ENCODE results near the gene TMEM174. TPM values are rescaled to one million over a fixed set of nuclear protein-coding genes. Genes with fewer than 3 reads are reported as not detected.

The TMEM174 gene
- total RNA-seq, 1 donor from 2014 or later, result not detected

GRCh38 chr5:73152411-73153388, 20.3 kb upstream of the TMEM174 start:
- ATAC-seq (ENCODE audit: poor library complexity) (no peak), DNase-seq (no peak)
- intact Hi-C loops (cut with DNase I), result no loop called here

- ATAC-seq (ENCODE audit: poor library complexity), result no peak
- DNase-seq, result no peak
- intact Hi-C loops (cut with DNase I), result no loop called here
Observed at GRCh38 chr5:73153513-73153912, 19.5 kb upstream of the TMEM174 start.

- intact Hi-C loops (cut with DNase I), result no loop called here
Observed at GRCh38 chr5:73154208-73155006, 18.6 kb upstream of the TMEM174 start.

DNA sequence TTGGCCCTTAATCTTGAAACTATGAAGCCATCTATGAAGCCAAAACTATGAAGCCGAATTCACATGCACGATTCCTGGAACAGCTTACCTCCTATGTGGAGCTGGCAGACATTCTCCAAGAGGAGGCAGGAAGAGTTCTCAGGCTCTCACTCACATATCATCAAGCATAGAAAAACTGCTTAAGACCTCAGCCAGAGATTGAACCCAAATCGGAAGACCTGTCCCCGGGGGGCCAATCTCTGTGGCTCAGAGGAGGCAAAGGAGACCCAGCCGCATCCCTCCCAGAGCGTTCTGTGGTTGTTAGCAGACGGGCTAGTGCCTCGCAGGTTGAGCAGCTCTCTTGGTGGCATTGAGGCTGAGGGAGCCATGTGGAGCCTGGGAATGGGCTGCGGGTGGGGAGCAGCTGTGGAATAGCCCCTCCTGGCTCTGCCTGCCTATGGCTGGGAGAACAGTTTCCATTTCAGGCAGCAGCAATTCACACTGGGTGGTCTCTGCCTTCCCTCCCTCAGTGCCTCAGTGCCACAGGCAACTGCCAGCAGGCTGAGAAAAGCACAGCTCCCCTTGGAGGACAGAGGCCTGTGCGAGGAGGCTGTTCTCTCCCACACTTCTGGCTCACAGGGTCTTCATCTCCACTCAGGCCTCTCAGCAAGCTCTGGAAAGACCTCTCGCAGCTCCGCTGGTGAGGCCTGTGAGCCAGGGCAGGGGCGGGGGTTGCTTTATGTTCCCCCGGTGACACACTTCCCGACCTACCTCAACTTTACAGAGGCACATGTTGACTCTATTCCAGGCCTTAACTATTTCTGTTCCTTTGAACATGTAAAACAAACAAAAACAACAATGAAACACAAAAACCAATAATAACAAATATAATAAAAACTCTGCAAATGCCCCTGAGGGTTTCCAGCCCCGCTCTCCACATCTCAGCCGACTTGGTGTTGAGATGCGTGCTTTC, 17.4 kb upstream of the TMEM174 start:
- intact Hi-C loops (cut with DNase I), result no loop called here
- no peak for DNase-seq
- ATAC-seq (ENCODE audit: poor library complexity), result no peak

More at GRCh38 chr5:73154208-73155006, 18.6 kb upstream of the TMEM174 start:
- DNase-seq (no peak), ATAC-seq (ENCODE audit: poor library complexity) (no peak)

GRCh38 chr5:73157414-73158303, 15.3 kb upstream of the TMEM174 start:
- no peak for ATAC-seq (ENCODE audit: poor library complexity)
- DNase-seq, result no peak
- intact Hi-C loops (cut with DNase I), result no loop called here

- ATAC-seq (ENCODE audit: poor library complexity) (no peak), DNase-seq (no peak)
- intact Hi-C loops (cut with DNase I), result no loop called here
Observed at GRCh38 chr5:73158313-73158712, 14.7 kb upstream of the TMEM174 start.

- intact Hi-C loops (cut with DNase I), result no loop called here
- ATAC-seq (ENCODE audit: poor library complexity) (no peak), DNase-seq (no peak)
Observed at GRCh38 chr5:73160239-73160671, 12.7 kb upstream of the TMEM174 start.

DNA sequence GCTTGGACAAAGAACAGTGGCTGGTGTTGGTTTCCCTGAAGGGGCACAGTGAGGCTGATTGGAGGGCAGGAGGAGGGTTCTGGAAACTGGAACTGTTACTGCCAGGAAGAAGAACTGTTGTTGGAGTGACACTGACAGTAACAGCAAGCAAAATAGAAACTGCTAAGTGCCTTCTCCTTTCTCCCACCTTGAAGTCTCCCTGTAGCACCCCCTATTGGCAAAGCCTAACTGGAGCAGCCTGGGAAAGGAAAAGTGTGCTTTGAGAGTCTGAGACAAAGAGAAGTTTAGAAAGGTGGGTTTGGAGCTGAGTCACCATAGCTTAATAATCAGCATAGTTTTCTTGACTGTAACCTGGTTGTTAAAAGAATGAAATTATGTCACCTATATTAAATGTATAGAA, 2.5 kb upstream of the TMEM174 start:
- intact Hi-C loops (cut with DNase I), result no loop called here
- no peak for ATAC-seq (ENCODE audit: poor library complexity)
- no peak for DNase-seq

GRCh38 chr5:73171495-73171894, 1.5 kb upstream of the TMEM174 start:
- no peak for DNase-seq
- intact Hi-C loops (cut with DNase I), result no loop called here
- no peak for ATAC-seq (ENCODE audit: poor library complexity)

DNA sequence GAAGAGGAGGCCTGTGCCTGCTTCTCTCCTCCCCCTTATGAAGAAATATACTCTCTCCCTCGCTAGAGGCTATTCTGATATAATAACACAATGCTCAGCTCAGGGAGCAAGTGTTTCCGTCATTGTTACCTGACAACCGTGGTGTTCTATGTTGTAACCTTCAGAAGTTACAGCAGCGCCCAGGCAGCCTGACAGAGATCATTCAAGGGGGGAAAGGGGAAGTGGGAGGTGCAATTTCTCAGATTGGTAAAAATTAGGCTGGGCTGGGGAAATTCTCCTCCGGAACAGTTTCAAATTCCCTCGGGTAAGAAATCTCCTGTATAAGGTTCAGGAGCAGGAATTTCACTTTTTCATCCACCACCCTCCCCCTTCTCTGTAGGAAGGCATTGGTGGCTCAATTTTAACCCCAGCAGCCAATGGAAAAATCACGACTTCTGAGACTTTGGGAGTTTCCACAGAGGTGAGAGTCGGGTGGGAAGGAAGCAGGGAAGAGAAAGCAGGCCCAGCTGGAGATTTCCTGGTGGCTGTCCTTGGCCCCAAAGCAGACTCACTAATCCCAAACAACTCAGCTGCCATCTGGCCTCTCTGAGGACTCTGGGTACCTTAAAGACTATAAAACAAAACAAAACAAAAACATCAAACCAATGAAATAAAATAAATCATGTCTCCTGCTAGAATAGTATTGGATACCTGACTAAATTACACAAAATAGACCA, 1.3 kb downstream of the TMEM174 start:
- DNase-seq (no peak), ATAC-seq (ENCODE audit: poor library complexity) (no peak)
- intact Hi-C loops (cut with DNase I), result no loop called here

GRCh38 chr5:73176250-73176649, 3.3 kb downstream of the TMEM174 start:
- intact Hi-C loops (cut with DNase I), result no loop called here
- ATAC-seq (ENCODE audit: poor library complexity) (no peak), DNase-seq (no peak)

DNA sequence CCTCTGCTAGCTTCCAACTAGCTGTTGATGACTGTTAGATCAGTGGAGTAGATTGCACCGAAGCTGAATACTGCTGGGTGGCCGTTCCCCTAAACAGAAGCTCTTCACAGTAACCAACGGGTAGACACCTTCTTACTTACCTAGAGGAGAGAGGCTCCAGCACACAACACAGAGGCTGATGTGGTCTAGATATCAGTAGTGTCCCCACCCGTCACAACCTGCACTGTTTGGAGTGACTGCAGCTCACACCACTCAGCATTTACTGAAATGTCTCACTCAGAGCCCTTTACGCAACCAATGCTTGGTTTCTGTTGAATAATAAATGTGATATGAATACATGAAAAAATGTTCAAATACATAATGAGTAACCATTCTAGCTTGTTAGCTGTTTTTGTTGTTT, 5.3 kb downstream of the TMEM174 start:
- intact Hi-C loops (cut with DNase I), result no loop called here
- ATAC-seq (ENCODE audit: poor library complexity) (no peak), DNase-seq (no peak)

- DNase-seq, result no peak
- ATAC-seq (ENCODE audit: poor library complexity), result no peak
- intact Hi-C loops (cut with DNase I), result no loop called here
Observed at GRCh38 chr5:73179730-73180129, 6.7 kb downstream of the TMEM174 start.

- intact Hi-C loops (cut with DNase I), result no loop called here
- ATAC-seq (ENCODE audit: poor library complexity), result no peak
- no peak for DNase-seq
Observed at GRCh38 chr5:73180566-73180965, 7.6 kb downstream of the TMEM174 start.

DNA sequence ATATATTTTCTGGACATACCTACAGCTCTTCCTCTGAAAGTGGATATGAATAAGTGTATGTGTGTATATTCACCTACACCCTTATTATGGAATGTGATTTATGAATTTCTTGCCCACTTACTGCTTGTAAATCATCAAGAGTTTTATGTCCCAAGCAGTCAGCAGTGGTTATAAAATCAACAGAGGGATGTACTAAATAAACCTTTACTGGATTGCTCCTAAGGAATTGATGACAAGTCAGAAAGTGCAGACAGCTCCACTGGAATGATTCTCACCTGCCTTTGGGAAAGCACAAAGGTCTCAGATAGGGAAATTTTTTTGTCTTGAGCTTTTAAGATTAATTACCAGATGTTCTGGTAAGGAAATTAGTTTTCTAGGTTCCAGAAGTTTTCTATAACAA, 9.3 kb downstream of the TMEM174 start:
- intact Hi-C loops (cut with DNase I), result no loop called here
- ATAC-seq (ENCODE audit: poor library complexity), result no peak

DNA sequence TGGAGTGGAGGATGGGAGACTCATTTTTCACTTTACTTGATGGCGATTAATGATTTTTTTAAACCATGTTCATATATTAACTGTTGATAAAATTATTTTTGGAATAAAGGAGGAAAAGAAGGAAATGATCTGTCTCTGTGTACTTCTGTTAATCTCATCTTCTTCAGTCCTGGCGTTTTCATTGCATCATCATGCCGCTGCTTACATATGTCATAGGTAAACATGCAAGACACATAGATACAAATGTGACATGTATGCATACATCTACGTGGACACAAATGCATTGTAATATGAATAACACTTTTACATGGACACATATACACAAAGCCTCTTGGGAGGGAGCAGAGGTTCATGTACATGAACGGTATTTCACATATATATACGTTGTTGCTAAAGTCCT, 10.0 kb downstream of the TMEM174 start:
- ATAC-seq (ENCODE audit: poor library complexity), result no peak
- no peak for DNase-seq
- intact Hi-C loops (cut with DNase I), result no loop called here

More for the DNA sequence above, 9.3 kb downstream of the TMEM174 start:
- DNase-seq, result no peak

GRCh38 chr5:73183481-73183891, 10.5 kb downstream of the TMEM174 start:
- intact Hi-C loops (cut with DNase I), result no loop called here
- no peak for ATAC-seq (ENCODE audit: poor library complexity)

More at GRCh38 chr5:73183481-73183891, 10.5 kb downstream of the TMEM174 start:
- DNase-seq, result no peak

All from Right ventricle myocardium superior (tissue), 1 donor.